ENCODE results near the gene COL5A2. TPM values are rescaled to one million over a fixed set of nuclear protein-coding genes. Genes with fewer than 3 reads are reported as not detected.

The COL5A2 gene
- total RNA-seq, 2 experiments from 2014 or later, result 0.25 to 0.77 TPM

- no peak overlapping the region for H3K4me3 Mint-ChIP-seq
- Histone ChIP-seq H3K27me3 (ENCODE audit: control insufficient read depth in 1 of 2, insufficient read depth in 2 of 2, low read length in 2 of 2) (no peaks in the 10 kb centered on the region), H3K36me3 (ENCODE audit: insufficient read depth, low read length) (no peaks in the 10 kb centered on the region), H3K4me3 (ENCODE audit: low read length) (no peak overlapping the region), H3K9me3 (ENCODE audit: control insufficient read depth in 1 of 2, insufficient read depth in 1 of 2, low read length in 2 of 2) (no peaks in the 10 kb centered on the region), H3K27ac (ENCODE audit: low read depth in 1 of 2, low read length in 2 of 2) (no peak overlapping the region), H3K4me1 (ENCODE audit: insufficient read depth, low read length) (no peaks in the 10 kb centered on the region)
- ATAC-seq (ENCODE audit: poor library complexity) (no peak), DNase-seq (no peak)
- no peak for TF ChIP-seq CTCF (IDR thresholded peaks at IDR 0.05)
- CTCF ChIA-PET, result interaction anchor here (1.5 kb wide), 1 partner anchor 17 kb away, joined by 3 read pairs; no protein-coding TSS in a partner anchor
- H3K27me3 Mint-ChIP-seq, result no peaks in the 10 kb centered on the region
- intact Hi-C loops (cut with DNase I, micrococcal nuclease), result no loop called here
- no peaks in the 10 kb centered on the region for H3K36me3 Mint-ChIP-seq (ENCODE audit: low read depth)
- no peaks in the 10 kb centered on the region for H3K9me3 Mint-ChIP-seq
- POLR2A ChIA-PET, result no interaction called here
- H3K4me1 Mint-ChIP-seq (ENCODE audit: low read depth), result no peaks in the 10 kb centered on the region
- no peak overlapping the region for H3K27ac Mint-ChIP-seq
Measured at GRCh38 chr2:189159717-189160116, 19.8 kb downstream of the COL5A2 start.

- no peaks in the 10 kb centered on the region for H3K36me3 ChIP-seq (ENCODE audit: insufficient read depth, low read length)
- H3K4me3 Mint-ChIP-seq, result no peak overlapping the region
- H3K36me3 Mint-ChIP-seq (ENCODE audit: low read depth), result no peaks in the 10 kb centered on the region
- ATAC-seq (ENCODE audit: poor library complexity), result no peak
- no peaks in the 10 kb centered on the region for H3K9me3 Mint-ChIP-seq
- H3K4me1 ChIP-seq (ENCODE audit: insufficient read depth, low read length), result no peaks in the 10 kb centered on the region
- H3K27ac Mint-ChIP-seq, result no peak overlapping the region
- ChIA-PET POLR2A (no interaction called here), CTCF (interaction anchor here (0.6 to 1.5 kb wide), 2 partner anchors 8 to 17 kb away, joined by 3 to 4 read pairs; no protein-coding TSS in a partner anchor)
- intact Hi-C loops (cut with DNase I, micrococcal nuclease), result no loop called here
- no peaks in the 10 kb centered on the region for H3K9me3 ChIP-seq (ENCODE audit: control insufficient read depth in 1 of 2, insufficient read depth in 1 of 2, low read length in 2 of 2)
- no peak overlapping the region for H3K27ac ChIP-seq (ENCODE audit: low read depth in 1 of 2, low read length in 2 of 2)
- H3K27me3 ChIP-seq (ENCODE audit: control insufficient read depth in 1 of 2, insufficient read depth in 2 of 2, low read length in 2 of 2), result no peaks in the 10 kb centered on the region
- H3K4me3 ChIP-seq (ENCODE audit: low read length), result no peak overlapping the region
- DNase-seq, result no peak
- H3K27me3 Mint-ChIP-seq, result no peaks in the 10 kb centered on the region
- H3K4me1 Mint-ChIP-seq (ENCODE audit: low read depth), result no peaks in the 10 kb centered on the region
- no peak for TF ChIP-seq CTCF (IDR thresholded peaks at IDR 0.05)
Measured at GRCh38 chr2:189159273-189159672, 20.3 kb downstream of the COL5A2 start.

- ChIA-PET CTCF (no interaction called here), POLR2A (no interaction called here)
- H3K9me3 Mint-ChIP-seq, result no peaks in the 10 kb centered on the region
- intact Hi-C loops (cut with DNase I, micrococcal nuclease), result no loop called here
- no peaks in the 10 kb centered on the region for H3K4me1 Mint-ChIP-seq (ENCODE audit: low read depth)
- H3K27ac Mint-ChIP-seq, result no peak overlapping the region
- TF ChIP-seq CTCF (IDR thresholded peaks at IDR 0.05), result no peak
- Histone ChIP-seq H3K4me1 (ENCODE audit: insufficient read depth, low read length) (no peaks in the 10 kb centered on the region), H3K27ac (ENCODE audit: low read depth in 1 of 2, low read length in 2 of 2) (no peak overlapping the region), H3K27me3 (ENCODE audit: control insufficient read depth in 1 of 2, insufficient read depth in 2 of 2, low read length in 2 of 2) (no peaks in the 10 kb centered on the region), H3K36me3 (ENCODE audit: insufficient read depth, low read length) (no peaks in the 10 kb centered on the region), H3K9me3 (ENCODE audit: control insufficient read depth in 1 of 2, insufficient read depth in 1 of 2, low read length in 2 of 2) (no peaks in the 10 kb centered on the region), H3K4me3 (ENCODE audit: low read length) (no peak overlapping the region)
- no peak for DNase-seq
- H3K4me3 Mint-ChIP-seq, result no peak overlapping the region
- no peaks in the 10 kb centered on the region for H3K36me3 Mint-ChIP-seq (ENCODE audit: low read depth)
- no peak for ATAC-seq (ENCODE audit: poor library complexity)
- no peaks in the 10 kb centered on the region for H3K27me3 Mint-ChIP-seq
Measured at GRCh38 chr2:189157939-189158338, 21.6 kb downstream of the COL5A2 start.
